PC-3 (cell line): ENCODE data around the gene TMEM86A. TPM values are rescaled to one million over a fixed set of nuclear protein-coding genes. Genes with fewer than 3 reads are reported as not detected.

Experiments
- ATAC-seq: fragments of 200-7000 bp; cut with Tn5 transposase; 2 replicates; pipeline ENCODE4 v1.9.1; 2020; ENCODE audit warnings: mild to moderate bottlenecking, moderate library complexity
- BruUV-seq: library from RNA; stranded (reverse); fragments of 400-500 nt; replicated peaks from 2 replicates; lab custom pipeline; 2021; lab: Mats Ljungman, UMichigan
- CTCF ChIA-PET: fragments of 300-600 bp; sonication (Branson Sonifier 250); formaldehyde crosslinking; loops from one replicate; lab custom pipeline; 2022; ENCODE audit warnings: antibody characterized with exemption; lab: Charles Lee
- POLR2A ChIA-PET: fragments of 300-600 bp; sonication (Branson Sonifier 250); formaldehyde crosslinking; loops from one replicate; lab custom pipeline; 2022; ENCODE audit warnings: antibody characterized with exemption; ENCODE audit not compliant: unreplicated experiment; lab: Charles Lee
- DNase-seq: peaks from one replicate; pipeline ENCODE4 v3.0.0-alpha.2; 2015
- H2AFZ ChIP-seq: fragments of 300-600 bp; sonication (generic); 2 replicates; pipeline ENCODE4 v1.6.0; 2016; ENCODE audit warnings: antibody characterized with exemption, low read length
- H3F3A ChIP-seq: fragments of 300-600 bp; sonication (generic); one replicate; pipeline ENCODE4 v1.6.0; 2017; ENCODE audit warnings: antibody characterized with exemption, low read length, control low read depth, mild to moderate bottlenecking; ENCODE audit not compliant: unreplicated experiment
- H3K27ac ChIP-seq: fragments of 300-600 bp; sonication (generic); 2 replicates; pipeline ENCODE4 v1.5.1; 2016; ENCODE audit warnings: mild to moderate bottlenecking, low read length
- H3K27me3 ChIP-seq: fragments of 300-600 bp; sonication (generic); 2 replicates; pipeline ENCODE4 v1.6.1; 2016; ENCODE audit warnings: low read length, mixed read lengths
- H3K36me3 ChIP-seq: fragments of 300-600 bp; sonication (generic); 2 replicates; pipeline ENCODE4 v1.6.1; 2016; ENCODE audit warnings: low read depth, mixed run types, low read length, mixed read lengths
- H3K4me1 ChIP-seq: fragments of 300-600 bp; sonication (generic); 2 replicates; pipeline ENCODE4 v1.5.1; 2016; ENCODE audit warnings: low read length; ENCODE audit not compliant: insufficient read depth
- H3K4me2 ChIP-seq: fragments of 300-600 bp; sonication (generic); 2 replicates; pipeline ENCODE4 v1.6.0; 2016; ENCODE audit warnings: low read length
- H3K4me3 ChIP-seq: fragments of 300-600 bp; sonication (generic); 2 replicates; pipeline ENCODE4 v1.5.1; 2016; ENCODE audit warnings: mild to moderate bottlenecking, low read length, mixed read lengths
- H3K79me2 ChIP-seq: fragments of 300-600 bp; sonication (generic); 2 replicates; pipeline ENCODE4 v1.6.1; 2017; ENCODE audit warnings: low read length, mixed read lengths
- H3K9ac ChIP-seq: fragments of 300-600 bp; sonication (generic); 2 replicates; pipeline ENCODE4 v1.6.0; 2016; ENCODE audit warnings: mild to moderate bottlenecking, low read length
- H3K9me2 ChIP-seq: fragments of 300-600 bp; sonication (generic); replicated peaks from 2 replicates; pipeline ENCODE4 v1.6.1; 2016; ENCODE audit warnings: mixed run types, low read length, mixed read lengths
- H3K9me3 ChIP-seq: fragments of 300-600 bp; sonication (generic); 2 replicates; pipeline ENCODE4 v1.6.1; 2016; ENCODE audit warnings: low read length, mixed read lengths
- H4K20me1 ChIP-seq: fragments of 300-600 bp; sonication (generic); 2 replicates; pipeline ENCODE4 v1.6.1; 2016; ENCODE audit warnings: low read length, mixed read lengths
- CTCF ChIP-seq: fragments of 300-600 bp; sonication (generic); conservative IDR thresholded peaks from 2 replicates; pipeline ENCODE4 v1.5.1; 2017; ENCODE audit warnings: antibody characterized with exemption, low read depth, mild to moderate bottlenecking, low read length
- EZH2 ChIP-seq: fragments of 300-600 bp; sonication (generic); IDR thresholded peaks from one replicate; pipeline ENCODE4 v1.6.1; 2017; ENCODE audit warnings: antibody characterized with exemption, mild to moderate bottlenecking, low read length; ENCODE audit not compliant: unreplicated experiment
- EZH2phosphoT487 ChIP-seq: fragments of 300-600 bp; sonication (generic); IDR thresholded peaks from 2 replicates; pipeline ENCODE4 v1.6.1; 2018; ENCODE audit warnings: mild to moderate bottlenecking, antibody characterized with exemption, low read length, borderline replicate concordance
- intact Hi-C: fragments of 100-400 bp; cut with micrococcal nuclease; formaldehyde crosslinking; loops from 2 replicates; pipeline ENCODE4 v1.9.0; 2023
- total RNA-seq: library from RNA; depleted of rRNA; stranded (reverse); fragments of >200 nt; gene quantifications from 2 replicates; pipeline ENCODE4 v1.2.3, GENCODE V29; 2014

The TMEM86A gene
- total RNA-seq, 1 experiment from 2014 or later = 1.6 TPM

- Histone ChIP-seq H3F3A (no peaks in the 10 kb centered on the region), H3K9me2 (no peaks in the 10 kb centered on the region), H2AFZ (no peak overlapping the region), H3K4me3 (no peak overlapping the region), H3K27me3 (no peaks in the 10 kb centered on the region), H3K27ac (no peak overlapping the region), H3K4me1 (no peaks in the 10 kb centered on the region), H3K9me3 (no peaks in the 10 kb centered on the region), H4K20me1 (no peaks in the 10 kb centered on the region), H3K79me2 (no peaks in the 10 kb centered on the region), H3K36me3 (no peaks in the 10 kb centered on the region), H3K4me2 (no peak overlapping the region), H3K9ac (no peak overlapping the region)
- no TSS peak for BruUV-seq
- TF ChIP-seq EZH2 (no peak), EZH2phosphoT487 (no peak), CTCF (no peak)
- CTCF ChIA-PET = no interaction called here
- POLR2A ChIA-PET = no interaction called here
- ATAC-seq (no peak), DNase-seq (no peak)
- intact Hi-C loops = no loop called here
Observed at GRCh38 chr11:18715476-18715875, 16.9 kb downstream of the TMEM86A start.

GRCh38 chr11:18720091-18720807 is 21.7 kb downstream of the TMEM86A start:
- POLR2A ChIA-PET = no interaction called here
- ATAC-seq (peak; percentile 19; the same call in 1 of the 2 replicates), DNase-seq (no peak)
- H3K27ac ChIP-seq = no peak overlapping the region
- H3K9me3 ChIP-seq = no peaks in the 10 kb centered on the region
- no peaks in the 10 kb centered on the region for H4K20me1 ChIP-seq
- H3K36me3 ChIP-seq = no peaks in the 10 kb centered on the region
- no peak overlapping the region for H3K4me2 ChIP-seq
- intact Hi-C loops = no loop called here
- H3F3A ChIP-seq = no peaks in the 10 kb centered on the region
- H3K79me2 ChIP-seq = no peaks in the 10 kb centered on the region
- CTCF ChIA-PET = interaction anchor here (0.6 kb wide), 1 partner anchor 55 kb away, joined by 3 read pairs; no protein-coding TSS in a partner anchor
- H2AFZ ChIP-seq = no peak overlapping the region
- BruUV-seq = no TSS peak
- TF ChIP-seq CTCF (no peak), EZH2phosphoT487 (no peak), EZH2 (no peak)
- H3K27me3 ChIP-seq = no peaks in the 10 kb centered on the region
- H3K9ac ChIP-seq = no peak overlapping the region
- H3K4me1 ChIP-seq = no peaks in the 10 kb centered on the region
- H3K4me3 ChIP-seq = no peak overlapping the region
- no peaks in the 10 kb centered on the region for H3K9me2 ChIP-seq

- peak overlapping the region; percentile 31 for H3K9ac ChIP-seq
- ChIA-PET POLR2A (no interaction called here), CTCF (no interaction called here)
- no peak overlapping the region for H3K27ac ChIP-seq
- no peaks in the 10 kb centered on the region for H3K79me2 ChIP-seq
- no TSS peak for BruUV-seq
- no peaks in the 10 kb centered on the region for H3K9me2 ChIP-seq
- ATAC-seq = peak; percentile 65
- no peak for TF ChIP-seq EZH2
- TF ChIP-seq CTCF = no peak
- no peak for TF ChIP-seq EZH2phosphoT487
- H3K27me3 ChIP-seq = no peaks in the 10 kb centered on the region
- H3K9me3 ChIP-seq = no peaks in the 10 kb centered on the region
- peak overlapping the region; percentile 53 for H3K4me3 ChIP-seq
- H2AFZ ChIP-seq = peak overlapping the region; percentile 64; the same call in 1 of the 2 replicates
- H3K4me1 ChIP-seq = no peaks in the 10 kb centered on the region
- intact Hi-C loops = no loop called here
- no peaks in the 10 kb centered on the region for H3F3A ChIP-seq
- no peaks in the 10 kb centered on the region for H4K20me1 ChIP-seq
- H3K36me3 ChIP-seq = no peaks in the 10 kb centered on the region
- peak overlapping the region; percentile 60 for H3K4me2 ChIP-seq
- peak; percentile 34 for DNase-seq
Observed at GRCh38 chr11:18720808-18721560, 22.4 kb downstream of the TMEM86A start.
